Mucosa of descending colon (tissue), 3 donors: ENCODE results near the gene OSBPL6. TPM values are rescaled to one million over a fixed set of nuclear protein-coding genes. Genes with fewer than 3 reads are reported as not detected.

ENCODE experiments used
- ATAC-seq: fragments of 200-7000 bp; cut with Tn5 transposase; one replicate; pipeline ENCODE4 v1.9.1; 2020; ENCODE audit warnings: mild to moderate bottlenecking, moderate library complexity
- DNase-seq, 3 donors: peaks; one replicate each; pipeline ENCODE4 v3.0.0-alpha.2; 2020
- H3K36me3 ChIP-seq: fragments of 200-600 bp; one replicate; pipeline ENCODE4 v1.8.0; 2021; ENCODE audit warnings: low read depth, mild to moderate bottlenecking
- H3K4me1 ChIP-seq: fragments of 200-600 bp; one replicate; pipeline ENCODE4 v1.8.0; 2021; ENCODE audit warnings: low read depth, mild to moderate bottlenecking
- H3K4me3 ChIP-seq: fragments of 200-600 bp; one replicate; pipeline ENCODE4 v1.8.0; 2021; ENCODE audit warnings: mild to moderate bottlenecking
- H3K9me3 ChIP-seq: fragments of 200-600 bp; one replicate; pipeline ENCODE4 v1.8.0; 2021; ENCODE audit warnings: mild to moderate bottlenecking
- CTCF ChIP-seq: fragments of 200-600 bp; IDR thresholded peaks from one replicate; pipeline ENCODE4 v1.8.0; 2022; ENCODE audit warnings: antibody characterized with exemption, mild to moderate bottlenecking
- intact Hi-C, 2 donors: fragments of 100-400 bp; cut with DNase I in 1 of 2; cut with micrococcal nuclease in 1 of 2; formaldehyde crosslinking; loops; one replicate each; pipeline versions ENCODE4 v1.11.0 to v1.11.1; 2022; cut with DNase I, micrococcal nuclease
- total RNA-seq, 3 donors: library from RNA; stranded (reverse); fragmentation: NEBNext Ultra II Directional in 2 of 3; extraction: Animal tissue kit (Norgen Biotek cat#: 25700) in 2 of 3; gene quantifications; one replicate each; pipeline versions ENCODE4 v1.2.1 to v1.2.4, GENCODE V29; 2021 to 2023
- donor health status: DM: no; HTN: no; CAD: no; lungs with moderate emphysema.
- donor health status: DM: no; HTN: no; CAD: no.
- donor health status: DM: no; HTN: yes; CAD: no.

The OSBPL6 gene
- total RNA-seq, 3 donors from 2014 or later: 1.3 to 2.7 (median 1.5) TPM

DNA sequence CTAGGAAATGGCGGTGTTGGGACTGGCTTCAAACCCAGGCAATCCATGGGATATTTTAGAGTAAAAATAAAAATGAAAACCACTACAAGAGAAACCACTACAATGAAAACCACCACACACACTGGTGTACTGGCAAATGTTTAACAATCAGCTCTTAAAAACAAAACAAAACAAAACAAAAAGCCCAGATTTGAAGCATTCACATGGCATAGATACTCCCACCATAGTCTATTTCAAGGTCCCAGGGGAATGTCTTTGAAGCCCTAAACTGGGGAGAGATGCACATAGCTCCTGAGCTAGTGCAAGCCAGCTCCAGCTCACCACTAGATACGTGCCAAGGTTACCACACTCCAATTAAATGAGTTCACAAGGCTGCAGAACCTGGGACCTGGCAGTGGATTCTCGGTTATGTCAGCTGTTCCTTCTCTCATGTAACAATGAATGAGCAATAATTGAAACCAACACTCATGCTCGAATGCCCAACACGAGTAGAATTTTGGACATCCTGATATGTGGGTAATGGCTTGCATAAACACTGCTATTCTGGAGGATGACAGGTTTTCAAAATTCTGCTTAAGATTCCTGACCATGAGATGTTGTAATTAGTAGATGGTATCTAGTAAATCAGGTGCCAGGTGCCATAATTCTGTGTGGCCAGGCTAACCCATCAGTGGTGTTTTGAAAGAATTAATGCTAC is 102.2 kb downstream of the OSBPL6 start:
- Histone ChIP-seq H3K4me3 (no peak overlapping the region), H3K9me3 (no peaks in the 10 kb centered on the region), H3K36me3 (no peaks in the 10 kb centered on the region), H3K4me1 (no peaks in the 10 kb centered on the region)
- no peak for TF ChIP-seq CTCF
- DNase-seq: no peak
- intact Hi-C loops: no loop called here
- ATAC-seq: no peak

GRCh38 chr2:178297091-178297411 is 102.7 kb downstream of the OSBPL6 start:
- H3K9me3 ChIP-seq: no peaks in the 10 kb centered on the region
- no peak overlapping the region for H3K4me3 ChIP-seq
- no peaks in the 10 kb centered on the region for H3K4me1 ChIP-seq
- H3K36me3 ChIP-seq: no peaks in the 10 kb centered on the region
- ATAC-seq (no peak), DNase-seq (no peak)
- intact Hi-C loops: no loop called here
- TF ChIP-seq CTCF: no peak

GRCh38 chr2:178298785-178299212 is 104.5 kb downstream of the OSBPL6 start:
- Histone ChIP-seq H3K9me3 (no peaks in the 10 kb centered on the region), H3K4me1 (no peaks in the 10 kb centered on the region), H3K4me3 (no peak overlapping the region), H3K36me3 (no peaks in the 10 kb centered on the region)
- no peak for TF ChIP-seq CTCF
- intact Hi-C loops: no loop called here
- no peak for DNase-seq
- no peak for ATAC-seq

- Histone ChIP-seq H3K36me3 (no peaks in the 10 kb centered on the region), H3K4me3 (no peak overlapping the region), H3K9me3 (no peaks in the 10 kb centered on the region), H3K4me1 (no peaks in the 10 kb centered on the region)
- intact Hi-C loops: no loop called here
- no peak for DNase-seq
- no peak for TF ChIP-seq CTCF
- ATAC-seq: no peak
These were observed 107.4 kb downstream of the OSBPL6 start for GRCh38 chr2:178301649-178302238.

- Histone ChIP-seq H3K4me1 (no peaks in the 10 kb centered on the region), H3K4me3 (no peak overlapping the region), H3K9me3 (no peaks in the 10 kb centered on the region), H3K36me3 (no peaks in the 10 kb centered on the region)
- intact Hi-C loops: no loop called here
- no peak for DNase-seq
- no peak for ATAC-seq
- no peak for TF ChIP-seq CTCF
These were observed 110.0 kb downstream of the OSBPL6 start for GRCh38 chr2:178304333-178304732.
